Neural progenitor cell (in vitro differentiated cells): Measurements from ENCODE around the gene NBPF6.
A peak's percentile ranks its signal among the peaks of the same experiment; 100 is the strongest.

Experiments used
- EZH2 ChIP-seq: fragments of 200-600 bp; sonication (generic); IDR thresholded peaks from 2 replicates; pipeline ENCODE4 v1.6.1; 2017; ENCODE audit warnings: antibody characterized with exemption, mild to moderate bottlenecking, moderate library complexity
- TF ChIP-seq, protein P1 (sequence below): fragments of 200-600 bp; sonication (generic); IDR thresholded peaks from 2 replicates; pipeline ENCODE4 v1.5.1; 2017; ENCODE audit warnings: antibody characterized with exemption, mild to moderate bottlenecking

DNA sequence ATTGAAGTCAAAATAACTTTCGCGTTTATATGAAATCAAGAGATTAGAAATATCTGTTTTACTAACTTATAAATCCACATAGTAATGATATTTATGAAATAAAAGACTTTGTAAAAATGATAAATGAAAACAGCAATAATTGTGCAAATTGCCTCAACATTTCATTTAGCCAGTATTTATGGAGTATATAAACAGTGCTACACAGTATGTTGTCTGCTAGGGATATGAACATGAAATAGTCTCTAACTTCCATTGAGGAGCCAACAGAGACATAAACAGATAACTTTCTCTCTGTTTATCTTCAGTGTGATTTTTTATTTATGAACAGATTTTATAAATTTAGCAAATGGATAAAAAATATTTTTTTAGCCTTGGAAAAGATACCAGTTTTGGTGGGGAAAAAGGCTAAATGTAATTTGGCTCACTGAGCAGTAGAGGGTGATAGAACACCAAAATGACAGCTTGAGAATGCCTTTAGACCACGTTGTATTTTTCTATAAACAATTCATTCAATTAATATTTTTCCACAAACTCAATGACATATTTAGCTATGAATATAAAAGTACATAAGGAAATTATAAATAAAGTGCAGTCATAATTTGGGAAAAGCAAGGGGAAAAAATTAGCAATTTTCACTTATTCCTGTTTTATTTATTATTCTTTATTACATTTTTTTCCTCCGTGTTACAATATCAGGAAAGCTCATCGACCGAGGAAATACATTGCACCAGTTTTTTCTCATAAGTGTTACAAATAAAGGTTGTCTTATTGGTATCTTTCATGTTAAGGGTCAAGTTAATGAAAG lies 62.3 kb downstream of the NBPF6 start:
- TF ChIP-seq, protein P1, sequence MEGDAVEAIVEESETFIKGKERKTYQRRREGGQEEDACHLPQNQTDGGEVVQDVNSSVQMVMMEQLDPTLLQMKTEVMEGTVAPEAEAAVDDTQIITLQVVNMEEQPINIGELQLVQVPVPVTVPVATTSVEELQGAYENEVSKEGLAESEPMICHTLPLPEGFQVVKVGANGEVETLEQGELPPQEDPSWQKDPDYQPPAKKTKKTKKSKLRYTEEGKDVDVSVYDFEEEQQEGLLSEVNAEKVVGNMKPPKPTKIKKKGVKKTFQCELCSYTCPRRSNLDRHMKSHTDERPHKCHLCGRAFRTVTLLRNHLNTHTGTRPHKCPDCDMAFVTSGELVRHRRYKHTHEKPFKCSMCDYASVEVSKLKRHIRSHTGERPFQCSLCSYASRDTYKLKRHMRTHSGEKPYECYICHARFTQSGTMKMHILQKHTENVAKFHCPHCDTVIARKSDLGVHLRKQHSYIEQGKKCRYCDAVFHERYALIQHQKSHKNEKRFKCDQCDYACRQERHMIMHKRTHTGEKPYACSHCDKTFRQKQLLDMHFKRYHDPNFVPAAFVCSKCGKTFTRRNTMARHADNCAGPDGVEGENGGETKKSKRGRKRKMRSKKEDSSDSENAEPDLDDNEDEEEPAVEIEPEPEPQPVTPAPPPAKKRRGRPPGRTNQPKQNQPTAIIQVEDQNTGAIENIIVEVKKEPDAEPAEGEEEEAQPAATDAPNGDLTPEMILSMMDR: peak; percentile 84
- no peak for TF ChIP-seq EZH2
